NB4 (cell line): ENCODE data around the gene NTM.

ENCODE experiments used
- CTCF ChIP-seq: IDR thresholded peaks from one replicate; pipeline ENCODE4 v1.5.1; 2012; ENCODE audit warnings: low read depth, low read length
- MAX ChIP-seq: IDR thresholded peaks from 2 replicates; pipeline ENCODE4 v1.6.1; 2011; ENCODE audit warnings: low read depth, low read length
- MYC ChIP-seq: IDR thresholded peaks from 2 replicates; pipeline ENCODE4 v1.6.1; 2011; ENCODE audit warnings: low read depth, low read length

- TF ChIP-seq CTCF (no peak), MYC (no peak), MAX (no peak)
These were observed 173.1 kb downstream of the NTM start for GRCh38 chr11:131543389-131544025.
